ENCODE results near the gene DCLK1.

DNA sequence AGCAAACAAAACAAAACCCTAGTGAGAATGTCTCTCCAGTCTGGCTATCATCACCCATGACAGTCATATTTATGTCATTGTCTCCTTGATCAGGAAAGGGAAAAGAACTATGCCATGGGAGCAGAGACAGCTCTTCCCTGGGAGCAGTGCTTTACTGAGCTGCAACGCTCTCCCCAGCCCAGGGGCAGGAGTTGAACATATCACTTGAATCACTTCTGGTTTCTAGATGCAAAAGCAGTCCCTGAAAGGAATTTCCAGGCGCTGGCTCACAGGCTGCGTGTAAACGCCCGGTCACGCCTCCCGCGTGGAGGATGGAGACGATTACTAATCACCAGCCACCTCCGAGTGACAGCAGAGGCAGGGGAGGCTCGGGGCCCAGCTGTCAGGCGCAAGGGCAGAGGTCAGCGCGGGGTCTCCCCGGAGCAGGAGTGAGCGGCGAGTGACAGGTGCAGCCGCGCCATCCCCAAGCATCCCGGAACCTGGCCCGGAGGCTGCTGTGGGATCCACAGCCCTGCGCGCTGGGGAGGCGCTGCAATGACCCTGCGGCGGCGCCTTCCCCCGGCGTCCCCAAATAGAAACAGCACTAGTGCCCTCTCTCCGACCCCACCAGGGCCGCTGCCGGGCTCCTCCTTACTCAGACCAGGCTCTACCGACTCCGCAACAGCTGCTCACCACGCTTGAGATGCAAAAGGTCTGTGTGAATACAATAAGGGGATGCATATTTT is 23.5 kb upstream of the DCLK1 start:
- no peak for TF ChIP-seq FOXA1 (IDR thresholded peaks at IDR 0.05)
- TF ChIP-seq ZNF384 (IDR thresholded peaks at IDR 0.05): no peak
- TF ChIP-seq NFRKB (IDR thresholded peaks at IDR 0.05): no peak
- TF ChIP-seq FOXM1 (IDR thresholded peaks at IDR 0.05; ENCODE audit: borderline replicate concordance): no peak
- no peak for TF ChIP-seq HDGF (IDR thresholded peaks at IDR 0.05; ENCODE audit: borderline replicate concordance)
- TF ChIP-seq, protein P1, sequence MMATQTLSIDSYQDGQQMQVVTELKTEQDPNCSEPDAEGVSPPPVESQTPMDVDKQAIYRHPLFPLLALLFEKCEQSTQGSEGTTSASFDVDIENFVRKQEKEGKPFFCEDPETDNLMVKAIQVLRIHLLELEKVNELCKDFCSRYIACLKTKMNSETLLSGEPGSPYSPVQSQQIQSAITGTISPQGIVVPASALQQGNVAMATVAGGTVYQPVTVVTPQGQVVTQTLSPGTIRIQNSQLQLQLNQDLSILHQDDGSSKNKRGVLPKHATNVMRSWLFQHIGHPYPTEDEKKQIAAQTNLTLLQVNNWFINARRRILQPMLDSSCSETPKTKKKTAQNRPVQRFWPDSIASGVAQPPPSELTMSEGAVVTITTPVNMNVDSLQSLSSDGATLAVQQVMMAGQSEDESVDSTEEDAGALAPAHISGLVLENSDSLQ (IDR thresholded peaks at IDR 0.05): no peak
- TF ChIP-seq FOXK2 (IDR thresholded peaks at IDR 0.05): no peak
- TF ChIP-seq SUZ12 (IDR thresholded peaks at IDR 0.05): no peak
- no peak for TF ChIP-seq TARDBP (IDR thresholded peaks at IDR 0.05)
- TF ChIP-seq ELF4 (IDR thresholded peaks at IDR 0.05): no peak
- TF ChIP-seq BHLHE40 (IDR thresholded peaks at IDR 0.05; ENCODE audit: borderline replicate concordance): no peak

Data from HEK293T (cell line).